CD14-positive monocyte (primary cell): ENCODE results near the gene IGF2R. TPM values are rescaled to one million over a fixed set of nuclear protein-coding genes. Genes with fewer than 3 reads are reported as not detected.
"Not testable (repeated sequence)": the region's sequence is repeated elsewhere in the genome, so short reads cannot be mapped to it uniquely, and the experiment has no call there.

Experiments used
- DNase-seq, 3 donors: peaks; one replicate each; pipeline ENCODE4 v3.0.0-alpha.2; 2011 to 2022
- H2AFZ ChIP-seq: 2 replicates; pipeline ENCODE4 v1.6.0; 2012; ENCODE audit warnings: mild to moderate bottlenecking, low read depth, low read length, inconsistent platforms; ENCODE audit not compliant: insufficient read depth, poor library complexity, severe bottlenecking
- H3K27ac ChIP-seq, 2 donors: 1 replicate in 1 of 2; 2 replicates in 1 of 2; pipeline ENCODE4 v1.5.1; 2012 to 2013; ENCODE audit warnings: low read length in 2 of 2, control low read depth in 1 of 2, inconsistent platforms in 1 of 2, low read depth in 1 of 2, mild to moderate bottlenecking in 1 of 2
- H3K27me3 ChIP-seq, 2 donors: one replicate each; pipeline versions ENCODE4 v1.6.0 to v1.6.1; 2011 to 2013; ENCODE audit warnings: low read length in 2 of 2; ENCODE audit not compliant: control insufficient read depth in 2 of 2, insufficient read depth in 2 of 2
- H3K36me3 ChIP-seq, 2 donors: replicated peaks in 1 of 2; 1 replicate in 1 of 2; 2 replicates in 1 of 2; pipeline versions ENCODE4 v1.5.1 to v1.6.1; 2012 to 2013; ENCODE audit warnings: low read length in 2 of 2, control low read depth in 1 of 2, inconsistent platforms in 1 of 2, mild to moderate bottlenecking in 1 of 2; ENCODE audit not compliant: insufficient read depth in 2 of 2, control insufficient read depth in 1 of 2
- H3K4me1 ChIP-seq, 2 donors: 1 replicate in 1 of 2; 2 replicates in 1 of 2; pipeline versions ENCODE4 v1.5.1 to v1.6.1; 2012 to 2013; ENCODE audit warnings: low read length in 2 of 2, control low read depth in 1 of 2, inconsistent platforms in 1 of 2, mild to moderate bottlenecking in 1 of 2, moderate library complexity in 1 of 2; ENCODE audit not compliant: insufficient read depth in 2 of 2, control insufficient read depth in 1 of 2
- H3K4me2 ChIP-seq: replicated peaks from 2 replicates; pipeline ENCODE3; 2012; ENCODE audit warnings: low read length, moderate library complexity, mild to moderate bottlenecking; ENCODE audit not compliant: poor library complexity, severe bottlenecking; ENCODE audit errors: extremely low read depth
- H3K4me3 ChIP-seq, 3 experiments: fragments of 200-600 bp in 1 of 3; sonication (generic) in 1 of 3; replicated peaks in 1 of 3; 1 replicate in 2 of 3; 2 replicates in 1 of 3; pipeline ENCODE4 v1.5.1; 2011 to 2013; ENCODE audit warnings: low read length in 3 of 3, mild to moderate bottlenecking in 3 of 3, control low read depth in 2 of 3, low read depth in 2 of 3, inconsistent platforms in 1 of 3, moderate library complexity in 1 of 3
- H3K79me2 ChIP-seq: 2 replicates; pipeline ENCODE4 v1.6.0; 2012; ENCODE audit warnings: mild to moderate bottlenecking, control low read depth, inconsistent platforms, low read length, moderate library complexity; ENCODE audit not compliant: insufficient read depth
- H3K9ac ChIP-seq: 2 replicates; pipeline ENCODE4 v1.6.0; 2017; ENCODE audit warnings: low read length, mild to moderate bottlenecking; ENCODE audit not compliant: insufficient read depth, poor library complexity, severe bottlenecking
- H3K9me3 ChIP-seq, 2 donors: replicated peaks in 1 of 2; 1 replicate in 1 of 2; 2 replicates in 1 of 2; pipeline versions ENCODE4 v1.5.1 to v1.6.1; 2012 to 2013; ENCODE audit warnings: low read length in 2 of 2, control low read depth in 1 of 2; ENCODE audit not compliant: control insufficient read depth in 1 of 2, insufficient read depth in 1 of 2
- H4K20me1 ChIP-seq: 2 replicates; pipeline ENCODE4 v1.6.0; 2012; ENCODE audit warnings: mild to moderate bottlenecking, low read length, control low read depth, moderate library complexity; ENCODE audit not compliant: insufficient read depth
- H3K27ac Mint-ChIP-seq, 7 donors: one replicate each; pipeline ENCODE4 v1.8.0; 2020; ENCODE audit warnings: mild to moderate bottlenecking in 7 of 7, mixed read lengths in 7 of 7, moderate library complexity in 6 of 7, inconsistent platforms in 2 of 7
- H3K27me3 Mint-ChIP-seq, 3 donors: one replicate each; pipeline ENCODE4 v1.8.0; 2021 to 2022; ENCODE audit warnings: low read depth in 3 of 3, mild to moderate bottlenecking in 3 of 3, mixed read lengths in 3 of 3, moderate library complexity in 3 of 3, inconsistent platforms in 1 of 3
- H3K36me3 Mint-ChIP-seq, 2 donors: one replicate each; pipeline ENCODE4 v1.8.0; 2020; ENCODE audit warnings: mixed read lengths in 2 of 2, inconsistent platforms in 1 of 2, mild to moderate bottlenecking in 1 of 2
- H3K4me1 Mint-ChIP-seq: one replicate; pipeline ENCODE4 v1.8.0; 2020; ENCODE audit warnings: mild to moderate bottlenecking, mixed read lengths
- H3K4me3 Mint-ChIP-seq, 2 donors: one replicate each; pipeline ENCODE4 v1.8.0; 2020; ENCODE audit warnings: mild to moderate bottlenecking in 2 of 2, mixed read lengths in 2 of 2, moderate library complexity in 1 of 2
- H3K9me3 Mint-ChIP-seq, 7 donors: one replicate each; pipeline ENCODE4 v1.8.0; 2020 to 2022; ENCODE audit warnings: mixed read lengths in 7 of 7, mild to moderate bottlenecking in 6 of 7, moderate library complexity in 6 of 7, inconsistent platforms in 2 of 7
- WGBS: methylation state at CpG from one replicate; pipeline ENCODE4 v1.1.5; 2013; ENCODE audit warnings: missing lambda C conversion rate; ENCODE audit not compliant: insufficient coverage; 5-methylcytosine and 5-hydroxymethylcytosine counted together
- intact Hi-C, 2 donors: fragments of 100-400 bp; cut with micrococcal nuclease; formaldehyde crosslinking; loops; one replicate each; pipeline versions ENCODE4 v1.15.0 to v1.15.1; 2023
- polyA plus RNA-seq, 3 donors: library from polyadenylated mRNA; depleted of rRNA in 1 of 3; unstranded in 2 of 3; stranded (reverse) in 1 of 3; fragments of 300-500 nt in 2 of 3; fragments of >200 nt in 1 of 3; fragmentation: Illumina TruSeq in 2 of 3; gene quantifications; 1 replicate in 2 of 3; 2 replicates in 1 of 3; pipeline ENCODE4 v1.2.3, GENCODE V29; 2012 to 2021
- TF ChIP-seq, protein P1 (sequence below): fragments of 200-600 bp; IDR thresholded peaks from one replicate; pipeline ENCODE4 v1.8.0; 2022; ENCODE audit warnings: antibody characterized with exemption, mild to moderate bottlenecking

The IGF2R gene
- polyA plus RNA-seq, 3 donors, result 6.9 to 44.8 (median 8.2) TPM

DNA sequence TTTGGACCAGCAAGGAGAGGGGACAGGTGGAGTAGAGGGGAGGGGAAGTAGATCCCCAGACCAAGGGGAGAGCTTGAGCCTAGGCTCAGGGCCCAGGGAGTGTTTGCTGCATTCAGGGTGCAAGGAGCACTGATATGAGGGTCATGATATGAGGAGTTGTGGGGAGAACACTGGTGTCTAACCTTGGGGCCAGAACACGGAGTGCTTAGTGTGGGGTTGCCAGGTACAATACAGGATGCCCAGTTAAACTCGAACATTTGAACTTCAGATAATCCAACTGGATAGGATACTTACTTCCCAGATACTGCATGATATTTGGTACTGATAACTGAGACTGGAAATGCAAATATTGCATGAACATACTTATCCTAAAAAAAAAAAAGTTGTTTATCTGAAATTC is 155.1 kb downstream of the IGF2R start:
- H4K20me1 ChIP-seq, result no peaks in the 10 kb centered on the region
- H3K9ac ChIP-seq, result no peak overlapping the region
- H3K4me3 ChIP-seq, result no peak overlapping the region
- H3K9me3 ChIP-seq, result no peaks in the 10 kb centered on the region
- H3K27ac Mint-ChIP-seq, result no peak overlapping the region
- no peak for DNase-seq
- 86% methylated on average over 1 of the region's 2 CpGs for WGBS
- intact Hi-C loops, result no loop called here
- H3K36me3 Mint-ChIP-seq, result no peaks in the 10 kb centered on the region
- no peaks in the 10 kb centered on the region for H3K4me1 Mint-ChIP-seq
- H3K9me3 Mint-ChIP-seq, result no peaks in the 10 kb centered on the region
- H3K4me1 ChIP-seq, result no peaks in the 10 kb centered on the region
- no peak overlapping the region for H3K4me2 ChIP-seq
- H3K4me3 Mint-ChIP-seq, result no peak overlapping the region
- no peak overlapping the region for H3K27ac ChIP-seq
- TF ChIP-seq, protein P1, sequence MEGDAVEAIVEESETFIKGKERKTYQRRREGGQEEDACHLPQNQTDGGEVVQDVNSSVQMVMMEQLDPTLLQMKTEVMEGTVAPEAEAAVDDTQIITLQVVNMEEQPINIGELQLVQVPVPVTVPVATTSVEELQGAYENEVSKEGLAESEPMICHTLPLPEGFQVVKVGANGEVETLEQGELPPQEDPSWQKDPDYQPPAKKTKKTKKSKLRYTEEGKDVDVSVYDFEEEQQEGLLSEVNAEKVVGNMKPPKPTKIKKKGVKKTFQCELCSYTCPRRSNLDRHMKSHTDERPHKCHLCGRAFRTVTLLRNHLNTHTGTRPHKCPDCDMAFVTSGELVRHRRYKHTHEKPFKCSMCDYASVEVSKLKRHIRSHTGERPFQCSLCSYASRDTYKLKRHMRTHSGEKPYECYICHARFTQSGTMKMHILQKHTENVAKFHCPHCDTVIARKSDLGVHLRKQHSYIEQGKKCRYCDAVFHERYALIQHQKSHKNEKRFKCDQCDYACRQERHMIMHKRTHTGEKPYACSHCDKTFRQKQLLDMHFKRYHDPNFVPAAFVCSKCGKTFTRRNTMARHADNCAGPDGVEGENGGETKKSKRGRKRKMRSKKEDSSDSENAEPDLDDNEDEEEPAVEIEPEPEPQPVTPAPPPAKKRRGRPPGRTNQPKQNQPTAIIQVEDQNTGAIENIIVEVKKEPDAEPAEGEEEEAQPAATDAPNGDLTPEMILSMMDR, result no peak
- H3K27me3 ChIP-seq, result no peaks in the 10 kb centered on the region
- H3K79me2 ChIP-seq, result no peaks in the 10 kb centered on the region
- peaks cover 6 to 13% (median 13%) of the 10 kb centered on the region in 3 donors for H3K27me3 Mint-ChIP-seq
- no peaks in the 10 kb centered on the region for H3K36me3 ChIP-seq
- no peak overlapping the region for H2AFZ ChIP-seq

DNA sequence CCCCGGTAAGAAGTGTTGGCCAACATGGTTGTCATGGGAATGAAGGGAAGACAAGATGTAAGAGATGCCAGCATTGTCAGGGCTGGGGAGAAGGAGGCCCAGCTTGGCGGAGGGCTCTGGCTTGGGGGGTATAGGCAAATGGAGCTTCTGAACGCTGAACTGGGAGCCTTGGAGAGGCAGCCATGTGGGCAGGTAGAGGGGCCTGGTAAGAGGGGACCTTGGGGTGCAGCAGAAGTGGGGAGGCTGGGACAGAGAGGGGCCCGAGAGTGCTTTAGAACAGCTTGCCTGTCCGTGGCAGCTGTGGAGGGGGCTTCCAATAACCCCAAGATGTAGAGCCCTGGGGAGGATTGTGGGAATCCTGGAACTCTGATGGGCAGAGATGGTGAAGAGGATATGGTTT is 155.7 kb downstream of the IGF2R start:
- Histone ChIP-seq H3K9ac (no peak overlapping the region), H2AFZ (no peak overlapping the region), H3K79me2 (no peaks in the 10 kb centered on the region), H3K9me3 (no peaks in the 10 kb centered on the region), H3K4me1 (no peaks in the 10 kb centered on the region), H3K27ac (no peak overlapping the region), H3K4me3 (no peak overlapping the region), H3K36me3 (no peaks in the 10 kb centered on the region), H3K27me3 (no peaks in the 10 kb centered on the region), H3K4me2 (no peak overlapping the region), H4K20me1 (no peaks in the 10 kb centered on the region)
- Mint-ChIP-seq H3K4me1 (no peaks in the 10 kb centered on the region), H3K27ac (no peak overlapping the region), H3K36me3 (no peaks in the 10 kb centered on the region), H3K27me3 (peaks cover 8 to 14% (median 13%) of the 10 kb centered on the region in 3 donors), H3K9me3 (no peaks in the 10 kb centered on the region), H3K4me3 (no peak overlapping the region)
- TF ChIP-seq, protein P1, result no peak
- WGBS, result 94% methylated on average over 5 of the region's 5 CpGs
- intact Hi-C loops, result no loop called here
- DNase-seq, result no peak

DNA sequence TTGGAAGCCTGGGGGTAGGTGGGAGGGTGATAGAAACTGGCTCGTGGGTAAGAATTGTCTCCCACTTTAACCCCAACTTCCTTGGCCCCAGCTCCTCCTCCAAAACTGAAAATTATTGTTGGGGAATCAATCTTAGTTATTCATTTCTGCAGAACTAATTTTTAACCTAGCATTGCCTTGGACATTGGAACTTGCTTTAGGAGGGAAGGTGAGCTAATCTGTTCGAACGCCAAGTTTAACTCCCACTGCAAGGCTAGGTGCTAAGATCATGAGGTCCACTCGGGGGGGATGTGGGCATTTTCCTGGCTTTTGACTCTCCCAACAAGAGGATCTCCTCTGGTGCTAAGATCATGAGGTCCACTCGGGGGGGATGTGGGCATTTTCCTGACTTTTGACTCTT is 156.2 kb downstream of the IGF2R start:
- H3K27ac ChIP-seq, H3K27me3 ChIP-seq, H2AFZ ChIP-seq, H3K79me2 ChIP-seq, DNase-seq, H3K9me3 Mint-ChIP-seq, intact Hi-C loops, H3K4me2 ChIP-seq, H3K27ac Mint-ChIP-seq, H3K36me3 Mint-ChIP-seq, H3K4me1 Mint-ChIP-seq, H3K36me3 ChIP-seq, H3K9ac ChIP-seq, H4K20me1 ChIP-seq, H3K4me1 ChIP-seq, H3K4me3 Mint-ChIP-seq, H3K9me3 ChIP-seq, H3K4me3 ChIP-seq: not testable (repeated sequence)
- 100% methylated on average over 2 of the region's 5 CpGs for WGBS
- H3K27me3 Mint-ChIP-seq, result peaks cover 10 to 14% (median 14%) of the 10 kb centered on the region in 3 donors
